Sigmoid colon (tissue), 7 donors: ENCODE results near the gene DLGAP4. TPM values are rescaled to one million over a fixed set of nuclear protein-coding genes. Genes with fewer than 3 reads are reported as not detected.

Experiments used
- DNase-seq: peaks from one replicate; pipeline ENCODE4 v3.0.0-alpha.2; 2019
- H3K27ac ChIP-seq, 4 donors: fragments of 200-600 bp; sonication (generic); one replicate each; pipeline ENCODE4 v1.5.1; 2016 to 2019; ENCODE audit warnings: mild to moderate bottlenecking in 1 of 4
- H3K27me3 ChIP-seq, 3 donors: fragments of 200-600 bp; sonication (generic); one replicate each; pipeline ENCODE4 v1.5.1; 2019; ENCODE audit warnings: mild to moderate bottlenecking in 1 of 3
- H3K36me3 ChIP-seq, 4 donors: fragments of 200-600 bp; sonication (generic); one replicate each; pipeline ENCODE4 v1.5.1; 2016 to 2019
- H3K4me1 ChIP-seq, 4 donors: fragments of 200-600 bp; sonication (generic); one replicate each; pipeline ENCODE4 v1.5.1; 2017 to 2019
- H3K4me3 ChIP-seq, 4 donors: fragments of 200-600 bp; sonication (generic); one replicate each; pipeline ENCODE4 v1.5.1; 2017 to 2019; ENCODE audit warnings: mild to moderate bottlenecking in 2 of 4, moderate library complexity in 1 of 4
- H3K9me3 ChIP-seq, 4 donors: fragments of 200-600 bp in 3 of 4; sonication (generic) in 3 of 4; one replicate each; pipeline versions ENCODE4 v1.5.1 to v1.6.1; 2013 to 2019
- EP300 ChIP-seq, 4 donors: sonication (generic); formaldehyde crosslinking; IDR thresholded peaks; one replicate each; pipeline ENCODE4 v1.6.1; 2017; ENCODE audit warnings: antibody characterized with exemption in 4 of 4
- POLR2A ChIP-seq, 2 donors: fragments of 450-650 bp; IDR thresholded peaks; one replicate each; pipeline ENCODE4 v1.6.1; 2016; ENCODE audit warnings: antibody characterized with exemption in 2 of 2, mild to moderate bottlenecking in 2 of 2, moderate library complexity in 2 of 2
- POLR2AphosphoS5 ChIP-seq, 4 donors: sonication (generic); formaldehyde crosslinking; IDR thresholded peaks; one replicate each; pipeline ENCODE4 v1.6.1; 2017; ENCODE audit warnings: antibody characterized with exemption in 4 of 4
- WGBS, 2 donors: extraction: QIAGEN DNeasy Blood & Tissue Kit; methylation state at CpG; one replicate each; pipeline ENCODE4 v1.1.7; 2013; 5-methylcytosine and 5-hydroxymethylcytosine counted together
- intact Hi-C: fragments of 100-400 bp; cut with DNase I; formaldehyde crosslinking; loops from one replicate; pipeline ENCODE4 v1.15.1; 2023
- polyA plus RNA-seq, 3 donors: library from polyadenylated mRNA; stranded (reverse); fragments of 200-250 nt; gene quantifications; one replicate each; pipeline ENCODE4 v1.2.3, GENCODE V29; 2013
- total RNA-seq, 4 donors: library from RNA; depleted of rRNA; stranded (reverse); fragments of >200 nt; gene quantifications; one replicate each; pipeline ENCODE4 v1.1.0, GENCODE V29; 2016
- TF ChIP-seq, protein P1 (sequence below), 4 experiments: fragments of 450-650 bp in 3 of 4; fragments of 200-600 bp in 1 of 4; IDR thresholded peaks; one replicate each; pipeline ENCODE4 v1.5.1; 2016 to 2019; ENCODE audit warnings: antibody characterized with exemption in 4 of 4, mild to moderate bottlenecking in 3 of 4, moderate library complexity in 2 of 4
- donor health status: healthy with polysubstance abuse.
- donor health status: Bipolar disorder and iron deficiency.
- donor health status: healthy.

The DLGAP4 gene, protein sequence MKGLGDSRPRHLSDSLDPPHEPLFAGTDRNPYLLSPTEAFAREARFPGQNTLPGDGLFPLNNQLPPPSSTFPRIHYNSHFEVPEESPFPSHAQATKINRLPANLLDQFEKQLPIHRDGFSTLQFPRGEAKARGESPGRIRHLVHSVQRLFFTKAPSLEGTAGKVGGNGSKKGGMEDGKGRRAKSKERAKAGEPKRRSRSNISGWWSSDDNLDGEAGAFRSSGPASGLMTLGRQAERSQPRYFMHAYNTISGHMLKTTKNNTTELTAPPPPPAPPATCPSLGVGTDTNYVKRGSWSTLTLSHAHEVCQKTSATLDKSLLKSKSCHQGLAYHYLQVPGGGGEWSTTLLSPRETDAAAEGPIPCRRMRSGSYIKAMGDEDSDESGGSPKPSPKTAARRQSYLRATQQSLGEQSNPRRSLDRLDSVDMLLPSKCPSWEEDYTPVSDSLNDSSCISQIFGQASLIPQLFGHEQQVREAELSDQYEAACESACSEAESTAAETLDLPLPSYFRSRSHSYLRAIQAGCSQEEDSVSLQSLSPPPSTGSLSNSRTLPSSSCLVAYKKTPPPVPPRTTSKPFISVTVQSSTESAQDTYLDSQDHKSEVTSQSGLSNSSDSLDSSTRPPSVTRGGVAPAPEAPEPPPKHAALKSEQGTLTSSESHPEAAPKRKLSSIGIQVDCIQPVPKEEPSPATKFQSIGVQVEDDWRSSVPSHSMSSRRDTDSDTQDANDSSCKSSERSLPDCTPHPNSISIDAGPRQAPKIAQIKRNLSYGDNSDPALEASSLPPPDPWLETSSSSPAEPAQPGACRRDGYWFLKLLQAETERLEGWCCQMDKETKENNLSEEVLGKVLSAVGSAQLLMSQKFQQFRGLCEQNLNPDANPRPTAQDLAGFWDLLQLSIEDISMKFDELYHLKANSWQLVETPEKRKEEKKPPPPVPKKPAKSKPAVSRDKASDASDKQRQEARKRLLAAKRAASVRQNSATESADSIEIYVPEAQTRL
- total RNA-seq (10 to 100 TPM; 21.0 to 60.7 (median 37.5) TPM), polyA plus RNA-seq (10 to 100 TPM; 21.7 to 36.9 (median 23.4) TPM)

DNA sequence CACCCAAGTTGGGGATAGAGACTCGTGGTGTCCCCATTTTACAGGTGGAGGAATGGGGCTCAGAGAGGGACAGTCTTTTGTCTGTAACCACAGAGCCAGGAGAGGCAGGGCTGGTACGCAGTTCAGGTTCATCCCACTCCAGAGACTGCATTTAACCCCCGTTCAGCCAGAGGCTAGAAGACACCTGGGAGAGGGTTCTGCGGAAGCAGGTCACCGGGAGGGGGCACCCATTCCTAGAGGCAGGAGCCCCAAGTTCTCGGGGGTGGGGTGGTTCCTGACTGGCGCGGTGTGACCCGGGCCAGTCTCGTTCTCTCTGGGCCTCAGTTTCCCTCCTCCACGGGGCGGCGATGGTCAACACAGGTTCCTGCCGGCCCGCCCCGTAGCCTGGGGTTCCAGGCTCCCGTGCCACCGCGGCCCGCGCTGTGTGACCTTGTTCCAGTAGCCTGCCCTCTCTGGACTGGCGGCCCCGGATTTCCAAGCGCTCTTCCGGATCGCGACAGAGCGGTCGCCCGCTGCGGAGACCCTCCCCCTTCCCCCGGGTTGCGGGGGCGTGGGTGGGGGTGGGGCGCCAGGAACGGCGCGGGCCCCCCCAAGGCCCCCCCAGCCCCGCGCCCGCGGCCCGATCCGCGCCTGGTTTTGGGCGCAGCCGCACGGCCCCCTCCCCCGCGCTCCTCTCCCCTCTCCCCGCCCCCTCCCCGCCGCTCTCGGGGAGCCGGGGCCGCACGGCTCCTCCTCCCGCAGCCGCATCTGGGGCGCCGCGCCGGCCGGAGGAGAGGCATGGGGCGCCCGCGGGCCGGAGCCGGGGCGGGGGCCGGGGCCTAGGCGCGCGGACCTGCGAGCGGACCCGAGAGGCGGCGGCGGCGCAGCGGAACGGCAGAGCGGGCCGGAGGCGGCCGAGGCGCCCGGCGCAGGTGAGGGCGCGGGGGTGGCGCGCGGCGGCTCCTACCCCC, at the start of gene DLGAP4:
Gene DLGAP4 (plus strand): TSS at position 738 of the 950 bp plus-strand sequence. CDS start 125,379 bp downstream, outside the sequence.
- intact Hi-C loops = no loop called here
- peak; percentile 45 for DNase-seq
- WGBS, 2 donors = 3 to 4% methylated on average over 94 to 96 of the region's 96 CpGs
- H3K9me3 ChIP-seq = no peaks in the 10 kb centered on the region
- no peak for TF ChIP-seq POLR2A (IDR thresholded peaks at IDR 0.05)
- TF ChIP-seq POLR2AphosphoS5 (IDR thresholded peaks at IDR 0.05) = no peak
- TF ChIP-seq EP300 (IDR thresholded peaks at IDR 0.05) = no peak
- TF ChIP-seq, protein P1, sequence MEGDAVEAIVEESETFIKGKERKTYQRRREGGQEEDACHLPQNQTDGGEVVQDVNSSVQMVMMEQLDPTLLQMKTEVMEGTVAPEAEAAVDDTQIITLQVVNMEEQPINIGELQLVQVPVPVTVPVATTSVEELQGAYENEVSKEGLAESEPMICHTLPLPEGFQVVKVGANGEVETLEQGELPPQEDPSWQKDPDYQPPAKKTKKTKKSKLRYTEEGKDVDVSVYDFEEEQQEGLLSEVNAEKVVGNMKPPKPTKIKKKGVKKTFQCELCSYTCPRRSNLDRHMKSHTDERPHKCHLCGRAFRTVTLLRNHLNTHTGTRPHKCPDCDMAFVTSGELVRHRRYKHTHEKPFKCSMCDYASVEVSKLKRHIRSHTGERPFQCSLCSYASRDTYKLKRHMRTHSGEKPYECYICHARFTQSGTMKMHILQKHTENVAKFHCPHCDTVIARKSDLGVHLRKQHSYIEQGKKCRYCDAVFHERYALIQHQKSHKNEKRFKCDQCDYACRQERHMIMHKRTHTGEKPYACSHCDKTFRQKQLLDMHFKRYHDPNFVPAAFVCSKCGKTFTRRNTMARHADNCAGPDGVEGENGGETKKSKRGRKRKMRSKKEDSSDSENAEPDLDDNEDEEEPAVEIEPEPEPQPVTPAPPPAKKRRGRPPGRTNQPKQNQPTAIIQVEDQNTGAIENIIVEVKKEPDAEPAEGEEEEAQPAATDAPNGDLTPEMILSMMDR (IDR thresholded peaks at IDR 0.05) = no peak
- peak within 1 kb of the TSS in 3 of 4 donors; percentile 19 to 40 (median 39) for H3K4me3 ChIP-seq
- H3K27ac ChIP-seq = no peak within 1 kb of the TSS
- H3K36me3 ChIP-seq = no peaks in the 10 kb centered on the region
- H3K27me3 ChIP-seq = peaks cover 32 to 93% (median 71%) of the 10 kb centered on the region in 3 donors
- H3K4me1 ChIP-seq = peaks cover 0 to 19% (median 16%) of the 10 kb centered on the region in 4 donors

DNA sequence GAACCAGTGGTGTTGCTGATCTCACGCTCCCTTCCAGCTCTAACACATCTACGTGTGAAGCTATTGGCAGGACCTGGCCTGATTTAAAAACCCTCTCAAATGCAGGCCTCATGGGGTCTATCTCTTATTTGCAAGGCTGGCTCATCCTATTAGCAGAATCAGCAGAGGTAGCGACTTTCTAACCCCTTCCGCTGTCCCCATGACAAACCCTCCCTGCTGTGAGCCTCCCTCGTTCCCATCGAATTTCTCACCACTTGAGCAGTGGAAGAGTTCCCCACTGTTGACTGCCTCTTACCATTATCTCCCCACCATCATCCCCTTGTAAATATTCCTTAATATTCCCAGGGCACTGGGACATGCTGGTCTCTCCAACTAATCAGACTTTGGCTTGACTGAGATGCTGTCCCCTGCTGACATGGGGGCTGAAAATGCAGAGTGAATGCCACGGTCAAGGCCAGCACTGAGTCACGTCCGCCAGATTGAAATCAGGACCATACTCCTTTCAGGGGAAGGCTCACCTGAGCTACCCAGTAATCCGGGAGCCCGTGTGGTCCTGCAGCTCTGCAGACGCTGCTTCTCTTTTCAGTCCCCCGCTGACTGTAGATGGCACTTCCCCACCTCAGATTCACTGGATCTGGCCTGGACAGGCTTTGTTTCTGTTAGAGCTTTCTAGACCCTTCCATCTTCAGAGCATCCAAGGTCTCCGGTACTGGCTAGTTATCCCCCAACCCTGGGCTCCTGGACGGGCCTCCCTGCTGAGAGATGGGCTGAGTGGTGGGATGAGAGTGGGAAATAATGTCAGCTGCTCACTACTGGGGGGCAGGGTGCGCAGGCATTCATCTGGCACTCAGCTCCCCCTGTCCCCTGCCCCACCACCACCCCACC, 46.7 kb upstream of the DLGAP4 start:
- 72 to 82% methylated on average over 16 of the region's 16 CpGs for WGBS, 2 donors
- Histone ChIP-seq H3K4me3 (no peak overlapping the region), H3K4me1 (no peaks in the 10 kb centered on the region), H3K36me3 (peaks cover 7 to 24% (median 13%) of the 10 kb centered on the region in 4 donors), H3K27ac (no peak overlapping the region), H3K9me3 (no peaks in the 10 kb centered on the region), H3K27me3 (no peaks in the 10 kb centered on the region)
- intact Hi-C loops = no loop called here
- TF ChIP-seq EP300 (IDR thresholded peaks at IDR 0.05) (no peak), POLR2AphosphoS5 (IDR thresholded peaks at IDR 0.05) (no peak), POLR2A (IDR thresholded peaks at IDR 0.05) (no peak)
- TF ChIP-seq, protein P1 (IDR thresholded peaks at IDR 0.05) = no peak
- DNase-seq = peak; percentile 37

DNA sequence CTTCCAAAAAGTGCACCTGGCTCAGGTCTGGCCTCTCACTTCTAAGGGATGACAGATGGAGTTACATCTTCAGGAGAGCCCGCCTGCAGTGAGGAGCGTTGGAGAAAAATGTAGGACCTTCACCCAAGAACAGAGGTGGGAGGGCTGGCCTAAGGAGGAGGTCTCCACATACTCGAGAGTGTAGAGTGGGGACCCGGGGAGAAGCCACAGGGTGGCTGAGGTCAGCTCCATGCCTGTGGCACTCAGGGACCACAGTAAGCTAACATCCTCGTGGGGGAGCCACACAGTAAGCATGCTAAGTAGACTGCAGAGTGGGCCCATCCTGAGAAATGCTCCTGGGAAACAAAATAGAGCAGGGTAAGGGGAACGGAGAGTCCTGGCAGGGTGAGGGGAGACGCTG, 45.8 kb upstream of the DLGAP4 start:
- no peak overlapping the region for H3K4me3 ChIP-seq
- H3K9me3 ChIP-seq = no peaks in the 10 kb centered on the region
- TF ChIP-seq EP300 (IDR thresholded peaks at IDR 0.05) (no peak), POLR2AphosphoS5 (IDR thresholded peaks at IDR 0.05) (no peak), POLR2A (IDR thresholded peaks at IDR 0.05) (no peak)
- TF ChIP-seq, protein P1 (IDR thresholded peaks at IDR 0.05) = no peak
- no peak overlapping the region for H3K27ac ChIP-seq
- no peaks in the 10 kb centered on the region for H3K27me3 ChIP-seq
- H3K4me1 ChIP-seq = no peaks in the 10 kb centered on the region
- H3K36me3 ChIP-seq = peaks cover 7 to 18% (median 11%) of the 10 kb centered on the region in 4 donors
- DNase-seq = peak; percentile 29
- intact Hi-C loops = no loop called here
- 75 to 79% methylated on average over 7 of the region's 7 CpGs for WGBS, 2 donors
